NB4 (cell line): ENCODE data around the gene RAI14.

Experiments used
- CTCF ChIP-seq: IDR thresholded peaks from one replicate; pipeline ENCODE4 v1.5.1; 2012; ENCODE audit warnings: low read depth, low read length
- MAX ChIP-seq: IDR thresholded peaks from 2 replicates; pipeline ENCODE4 v1.6.1; 2011; ENCODE audit warnings: low read depth, low read length
- POLR2A ChIP-seq: IDR thresholded peaks from 2 replicates; pipeline ENCODE4 v1.6.1; 2011; ENCODE audit warnings: mild to moderate bottlenecking; ENCODE audit not compliant: insufficient read length; ENCODE audit errors: extremely low read depth

- TF ChIP-seq CTCF = no peak
- TF ChIP-seq POLR2A = no peak
- TF ChIP-seq MAX = no peak
These were observed 30.9 kb upstream of the RAI14 start for GRCh38 chr5:34625246-34625645.
